DMS114 treated with DMSO at 0.1 percent for 48 hours (cell line): ENCODE data around the gene ZBTB46.
"Not testable (repeated sequence)": the region's sequence is repeated elsewhere in the genome, so short reads cannot be mapped to it uniquely, and the experiment has no call there.

Experiments used
- DNase-seq: peaks from one replicate; lab custom pipeline; 2025; ENCODE audit not compliant: unreplicated experiment; lab: John Stamatoyannopoulos, UW

ZBTB46 gene

GRCh38 chr20:63790572-63791168, 40.4 kb downstream of the ZBTB46 start:
- no peak for DNase-seq

GRCh38 chr20:63789836-63790571, 41.1 kb downstream of the ZBTB46 start:
- DNase-seq: no peak

- no peak for DNase-seq
These were observed 43.3 kb downstream of the ZBTB46 start for GRCh38 chr20:63787749-63788148.

- DNase-seq: no peak
These were observed 43.8 kb downstream of the ZBTB46 start for GRCh38 chr20:63787302-63787701.

- no peak for DNase-seq
These were observed 45.4 kb downstream of the ZBTB46 start for GRCh38 chr20:63785691-63786131.

GRCh38 chr20:63783970-63784369, 47.1 kb downstream of the ZBTB46 start:
- no peak for DNase-seq

- no peak for DNase-seq
These were observed 48.5 kb downstream of the ZBTB46 start for GRCh38 chr20:63782521-63782971.

GRCh38 chr20:63782051-63782471, 49.0 kb downstream of the ZBTB46 start:
- DNase-seq: no peak

GRCh38 chr20:63781181-63781580, 49.9 kb downstream of the ZBTB46 start:
- no peak for DNase-seq

- DNase-seq: no peak
These were observed 52.2 kb downstream of the ZBTB46 start for GRCh38 chr20:63778857-63779256.

GRCh38 chr20:63778034-63778752, 52.9 kb downstream of the ZBTB46 start:
- no peak for DNase-seq

- DNase-seq: no peak
These were observed 53.5 kb downstream of the ZBTB46 start for GRCh38 chr20:63777614-63778013.

- not testable (repeated sequence) for DNase-seq
These were observed 54.2 kb downstream of the ZBTB46 start for GRCh38 chr20:63776875-63777274.

- no peak for DNase-seq
These were observed 55.7 kb downstream of the ZBTB46 start for GRCh38 chr20:63775096-63775978.

- no peak for DNase-seq
These were observed 56.8 kb downstream of the ZBTB46 start for GRCh38 chr20:63774306-63774705.

- DNase-seq: no peak
These were observed 57.4 kb downstream of the ZBTB46 start for GRCh38 chr20:63773571-63774241.

- no peak for DNase-seq
These were observed 58.1 kb downstream of the ZBTB46 start for GRCh38 chr20:63772781-63773518.

GRCh38 chr20:63771046-63771707, 59.9 kb downstream of the ZBTB46 start:
- DNase-seq: no peak

- no peak for DNase-seq
These were observed 61.1 kb downstream of the ZBTB46 start for GRCh38 chr20:63769891-63770474.
